Activated T-cell treated with anti-CD3 and anti-CD28 coated beads, Interleukin-2, amount 50 U/mL, for 72 hours (primary cell): ENCODE results near the gene UMAD1. TPM values are rescaled to one million over a fixed set of nuclear protein-coding genes. Genes with fewer than 3 reads are reported as not detected.
"Not testable (repeated sequence)": the region's sequence is repeated elsewhere in the genome, so short reads cannot be mapped to it uniquely, and the experiment has no call there.

Experiments
- ATAC-seq, 2 donors: fragments of 150-1000 bp; cut with Tn5 transposase; replicated peaks in 1 of 2; 2 replicates each; pipeline ENCODE4 v1.10.0; 2021; ENCODE audit warnings: moderate library complexity in 2 of 2, mild to moderate bottlenecking in 1 of 2
- DNase-seq, 2 donors: peaks; one replicate each; pipeline ENCODE4 v3.0.0; 2021 to 2022; ENCODE audit warnings: mixed read lengths in 1 of 2
- H3K27ac Mint-ChIP-seq: one replicate; pipeline ENCODE4 v1.8.0; 2022; ENCODE audit warnings: mild to moderate bottlenecking, moderate library complexity, mixed read lengths
- H3K27me3 Mint-ChIP-seq: one replicate; pipeline ENCODE4 v1.8.0; 2022; ENCODE audit warnings: low read depth, mixed read lengths
- H3K36me3 Mint-ChIP-seq, 2 donors: one replicate each; pipeline ENCODE4 v1.8.0; 2022; ENCODE audit warnings: mixed read lengths in 2 of 2, mild to moderate bottlenecking in 1 of 2; ENCODE audit not compliant: insufficient read depth in 2 of 2
- H3K4me1 Mint-ChIP-seq: one replicate; pipeline ENCODE4 v1.8.0; 2022; ENCODE audit warnings: low read depth, mixed read lengths
- H3K4me3 Mint-ChIP-seq, 2 donors: one replicate each; pipeline ENCODE4 v1.8.0; 2022; ENCODE audit warnings: mild to moderate bottlenecking in 2 of 2, mixed read lengths in 2 of 2, moderate library complexity in 2 of 2
- H3K9me3 Mint-ChIP-seq, 2 donors: one replicate each; pipeline ENCODE4 v1.8.0; 2022; ENCODE audit warnings: mixed read lengths in 2 of 2
- total RNA-seq, 2 donors: library from RNA; stranded (reverse); gene quantifications; one replicate each; pipeline ENCODE4 v1.2.3, GENCODE V29; 2022

UMAD1 gene
- total RNA-seq, 2 donors from 2014 or later, result 23.7 to 31.4 TPM

- Mint-ChIP-seq H3K4me1 (peaks cover 33% of the 10 kb centered on the region), H3K4me3 (peak overlapping the region in 1 of 2 donors; percentile 50), H3K27ac (no peak overlapping the region), H3K9me3 (peaks cover 1 to 3% of the 10 kb centered on the region in 2 donors), H3K36me3 (peaks cover 0 to 4% of the 10 kb centered on the region in 2 donors), H3K27me3 (no peaks in the 10 kb centered on the region)
- DNase-seq, result no peak
- no peak for ATAC-seq
These were observed 175.5 kb downstream of the UMAD1 start for GRCh38 chr7:7816084-7816483.

GRCh38 chr7:7816816-7817536 is 176.4 kb downstream of the UMAD1 start:
- ATAC-seq (peak; percentile 60 to 77), DNase-seq (no peak)
- peaks cover 33% of the 10 kb centered on the region for H3K4me1 Mint-ChIP-seq
- peak overlapping the region in 1 of 2 donors; percentile 24 for H3K4me3 Mint-ChIP-seq
- H3K27ac Mint-ChIP-seq, result no peak overlapping the region
- peaks cover 0 to 4% of the 10 kb centered on the region in 2 donors for H3K36me3 Mint-ChIP-seq
- H3K27me3 Mint-ChIP-seq, result no peaks in the 10 kb centered on the region
- peaks cover 1 to 3% of the 10 kb centered on the region in 2 donors for H3K9me3 Mint-ChIP-seq

GRCh38 chr7:7817748-7818147 is 177.2 kb downstream of the UMAD1 start:
- peaks cover 0 to 4% of the 10 kb centered on the region in 2 donors for H3K36me3 Mint-ChIP-seq
- H3K9me3 Mint-ChIP-seq, result peaks cover 1 to 3% of the 10 kb centered on the region in 2 donors
- no peak for DNase-seq
- peak overlapping the region; percentile 5 for H3K27ac Mint-ChIP-seq
- ATAC-seq, result peak in 1 of 2 donors; percentile 39
- peak overlapping the region in 1 of 2 donors; percentile 15 for H3K4me3 Mint-ChIP-seq
- H3K27me3 Mint-ChIP-seq, result no peaks in the 10 kb centered on the region
- peaks cover 33% of the 10 kb centered on the region for H3K4me1 Mint-ChIP-seq

- peaks cover 33% of the 10 kb centered on the region for H3K4me1 Mint-ChIP-seq
- H3K27me3 Mint-ChIP-seq, H3K4me3 Mint-ChIP-seq: not testable (repeated sequence)
These were observed 177.6 kb downstream of the UMAD1 start for GRCh38 chr7:7818179-7818578.

GRCh38 chr7:7819442-7820247 is 179.1 kb downstream of the UMAD1 start:
- Mint-ChIP-seq H3K4me1 (peaks cover 33% of the 10 kb centered on the region), H3K27ac (no peak overlapping the region), H3K9me3 (peaks cover 1 to 3% of the 10 kb centered on the region in 2 donors), H3K4me3 (no peak overlapping the region), H3K27me3 (no peaks in the 10 kb centered on the region), H3K36me3 (peaks cover 4 to 8% of the 10 kb centered on the region in 2 donors)
- ATAC-seq, result peak in 1 of 2 donors; percentile 33
- no peak for DNase-seq

More at GRCh38 chr7:7818179-7818578, 177.6 kb downstream of the UMAD1 start:
- not testable (repeated sequence) for H3K36me3 Mint-ChIP-seq, H3K9me3 Mint-ChIP-seq, ATAC-seq, DNase-seq
- H3K27ac Mint-ChIP-seq, result peak overlapping the region; percentile 52

GRCh38 chr7:7820409-7820808 is 179.9 kb downstream of the UMAD1 start:
- no peaks in the 10 kb centered on the region for H3K27me3 Mint-ChIP-seq
- H3K9me3 Mint-ChIP-seq, result peaks cover 2 to 5% of the 10 kb centered on the region in 2 donors
- ATAC-seq (no peak), DNase-seq (no peak)
- H3K27ac Mint-ChIP-seq, result no peak overlapping the region
- peaks cover 30% of the 10 kb centered on the region for H3K4me1 Mint-ChIP-seq
- H3K4me3 Mint-ChIP-seq, result no peak overlapping the region
- peaks cover 8 to 11% of the 10 kb centered on the region in 2 donors for H3K36me3 Mint-ChIP-seq

- H3K9me3 Mint-ChIP-seq, result peaks cover 2 to 5% of the 10 kb centered on the region in 2 donors
- DNase-seq (no peak), ATAC-seq (no peak)
- H3K27ac Mint-ChIP-seq, result no peak overlapping the region
- peaks cover 24% of the 10 kb centered on the region for H3K4me1 Mint-ChIP-seq
- no peak overlapping the region for H3K4me3 Mint-ChIP-seq
- H3K36me3 Mint-ChIP-seq, result peaks cover 8 to 11% of the 10 kb centered on the region in 2 donors
- H3K27me3 Mint-ChIP-seq, result no peaks in the 10 kb centered on the region
These were observed 180.4 kb downstream of the UMAD1 start for GRCh38 chr7:7820939-7821338.

- Mint-ChIP-seq H3K9me3 (peaks cover 2 to 5% of the 10 kb centered on the region in 2 donors), H3K36me3 (peaks cover 8 to 11% of the 10 kb centered on the region in 2 donors), H3K4me1 (peaks cover 18% of the 10 kb centered on the region), H3K27ac (no peak overlapping the region), H3K27me3 (no peaks in the 10 kb centered on the region), H3K4me3 (no peak overlapping the region)
- no peak for DNase-seq
- no peak for ATAC-seq
These were observed 181.0 kb downstream of the UMAD1 start for GRCh38 chr7:7821517-7821916.

GRCh38 chr7:7825294-7825693 is 184.7 kb downstream of the UMAD1 start:
- H3K4me3 Mint-ChIP-seq, H3K27me3 Mint-ChIP-seq, H3K36me3 Mint-ChIP-seq, ATAC-seq, H3K4me1 Mint-ChIP-seq, H3K9me3 Mint-ChIP-seq, H3K27ac Mint-ChIP-seq, DNase-seq: not testable (repeated sequence)

- Mint-ChIP-seq H3K4me3 (no peak overlapping the region), H3K9me3 (peaks cover 1 to 2% of the 10 kb centered on the region in 2 donors), H3K36me3 (peaks cover 7 to 9% of the 10 kb centered on the region in 2 donors), H3K4me1 (peaks cover 11% of the 10 kb centered on the region), H3K27me3 (no peaks in the 10 kb centered on the region), H3K27ac (no peak overlapping the region)
- DNase-seq (no peak), ATAC-seq (no peak)
These were observed 189.1 kb downstream of the UMAD1 start for GRCh38 chr7:7829667-7830066.

- ATAC-seq, result peak; percentile 51 to 68
These were observed 189.7 kb downstream of the UMAD1 start for GRCh38 chr7:7830122-7830878.

GRCh38 chr7:7832518-7832917 is 192.0 kb downstream of the UMAD1 start:
- Mint-ChIP-seq H3K4me3 (no peak overlapping the region), H3K36me3 (peaks cover 3 to 6% of the 10 kb centered on the region in 2 donors), H3K4me1 (peaks cover 11% of the 10 kb centered on the region), H3K9me3 (no peaks in the 10 kb centered on the region), H3K27me3 (no peaks in the 10 kb centered on the region), H3K27ac (no peak overlapping the region)
- DNase-seq (no peak), ATAC-seq (no peak)

More at GRCh38 chr7:7830122-7830878, 189.7 kb downstream of the UMAD1 start:
- Mint-ChIP-seq H3K4me1 (peaks cover 11% of the 10 kb centered on the region), H3K36me3 (peaks cover 3 to 7% of the 10 kb centered on the region in 2 donors), H3K9me3 (peaks cover under 1% of the 10 kb centered on the region in 2 donors), H3K27me3 (no peaks in the 10 kb centered on the region), H3K27ac (peak overlapping the region; percentile 1), H3K4me3 (peak overlapping the region in 1 of 2 donors; percentile 56)
- no peak for DNase-seq
